Activated CD4-positive, alpha-beta T cell treated with anti-CD3 and anti-CD28 coated beads, Interleukin-2, amount 10 ng/mL, durations not matched to agents 24 days and 14 days (primary cell): ENCODE measurements around the gene HP1BP3. TPM values are rescaled to one million over a fixed set of nuclear protein-coding genes. Genes with fewer than 3 reads are reported as not detected.

Source experiments
- DNase-seq: peaks from one replicate; pipeline ENCODE4 v3.0.0; 2022
- H3K27ac Mint-ChIP-seq: one replicate; pipeline ENCODE4 v1.8.0; 2022; ENCODE audit warnings: mild to moderate bottlenecking, mixed read lengths
- H3K27me3 Mint-ChIP-seq: one replicate; pipeline ENCODE4 v1.8.0; 2022; ENCODE audit warnings: mixed read lengths
- H3K36me3 Mint-ChIP-seq: one replicate; pipeline ENCODE4 v1.8.0; 2022; ENCODE audit warnings: low read depth, mild to moderate bottlenecking, mixed read lengths
- H3K4me1 Mint-ChIP-seq: one replicate; pipeline ENCODE4 v1.8.0; 2021; ENCODE audit warnings: mixed read lengths
- H3K4me3 Mint-ChIP-seq: one replicate; pipeline ENCODE4 v1.8.0; 2022; ENCODE audit warnings: mild to moderate bottlenecking, moderate library complexity, mixed read lengths
- H3K9me3 Mint-ChIP-seq: one replicate; pipeline ENCODE4 v1.8.0; 2021; ENCODE audit warnings: mixed read lengths
- intact Hi-C: fragments of 100-400 bp; cut with micrococcal nuclease; formaldehyde crosslinking; loops from one replicate; pipeline ENCODE4 v1.15.1; 2023
- total RNA-seq: library from RNA; stranded (reverse); gene quantifications from 2 replicates; pipeline ENCODE4 v1.2.3, GENCODE V29; 2022

HP1BP3 gene, protein sequence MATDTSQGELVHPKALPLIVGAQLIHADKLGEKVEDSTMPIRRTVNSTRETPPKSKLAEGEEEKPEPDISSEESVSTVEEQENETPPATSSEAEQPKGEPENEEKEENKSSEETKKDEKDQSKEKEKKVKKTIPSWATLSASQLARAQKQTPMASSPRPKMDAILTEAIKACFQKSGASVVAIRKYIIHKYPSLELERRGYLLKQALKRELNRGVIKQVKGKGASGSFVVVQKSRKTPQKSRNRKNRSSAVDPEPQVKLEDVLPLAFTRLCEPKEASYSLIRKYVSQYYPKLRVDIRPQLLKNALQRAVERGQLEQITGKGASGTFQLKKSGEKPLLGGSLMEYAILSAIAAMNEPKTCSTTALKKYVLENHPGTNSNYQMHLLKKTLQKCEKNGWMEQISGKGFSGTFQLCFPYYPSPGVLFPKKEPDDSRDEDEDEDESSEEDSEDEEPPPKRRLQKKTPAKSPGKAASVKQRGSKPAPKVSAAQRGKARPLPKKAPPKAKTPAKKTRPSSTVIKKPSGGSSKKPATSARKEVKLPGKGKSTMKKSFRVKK
- total RNA-seq, result 231 and 239 TPM in 2 replicates

GRCh38 chr1:20787029-20787839, at the start of gene HP1BP3:
Gene HP1BP3, minus strand, starts transcription at chr1:20787307. Its CDS starts 6,867 bp downstream, at chr1:20780440.
- H3K4me1 Mint-ChIP-seq, result peaks cover 24% of the 10 kb centered on the region
- H3K36me3 Mint-ChIP-seq, result peaks cover 4% of the 10 kb centered on the region
- H3K27ac Mint-ChIP-seq, result peak within 1 kb of the TSS; percentile 98
- peaks cover 6% of the 10 kb centered on the region for H3K27me3 Mint-ChIP-seq
- peak within 1 kb of the TSS; percentile 93 for H3K4me3 Mint-ChIP-seq
- peak; percentile 96 for DNase-seq
- intact Hi-C loops, result loop anchor here (2.0 to 10.0 kb wide), 6 partner anchors 54 to 558 kb away; partner anchors contain the start of genes EIF4G3 and SH2D5
- no peaks in the 10 kb centered on the region for H3K9me3 Mint-ChIP-seq

DNA sequence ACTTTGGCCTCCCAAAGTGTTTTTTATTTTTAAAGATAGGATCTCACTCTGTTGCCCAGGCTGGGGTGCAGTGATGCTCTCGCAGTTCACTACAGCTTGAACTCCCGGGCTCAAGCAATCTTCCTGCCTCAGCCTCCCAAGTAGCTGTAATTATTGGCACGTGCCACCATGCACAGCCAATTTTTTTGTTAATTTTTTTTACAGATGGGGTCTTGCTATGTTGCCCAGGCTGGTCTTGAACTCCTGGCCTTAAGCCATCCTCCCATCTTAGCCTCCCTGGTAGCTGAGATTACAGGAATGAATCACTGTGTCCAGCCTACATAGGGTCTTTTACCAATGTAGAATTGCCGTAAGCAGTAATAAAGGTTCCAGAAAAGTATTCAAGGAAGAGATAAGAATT, 49.1 kb upstream of the HP1BP3 start:
- no peaks in the 10 kb centered on the region for H3K9me3 Mint-ChIP-seq
- no peak overlapping the region for H3K27ac Mint-ChIP-seq
- DNase-seq, result no peak
- no peaks in the 10 kb centered on the region for H3K27me3 Mint-ChIP-seq
- H3K36me3 Mint-ChIP-seq, result peaks cover 16% of the 10 kb centered on the region
- H3K4me3 Mint-ChIP-seq, result no peak overlapping the region
- H3K4me1 Mint-ChIP-seq, result no peaks in the 10 kb centered on the region
- intact Hi-C loops, result no loop called here

- H3K27ac Mint-ChIP-seq, result no peak overlapping the region
- H3K27me3 Mint-ChIP-seq, result no peaks in the 10 kb centered on the region
- DNase-seq, result no peak
- intact Hi-C loops, result no loop called here
- H3K4me1 Mint-ChIP-seq, result no peaks in the 10 kb centered on the region
- H3K4me3 Mint-ChIP-seq, result no peak overlapping the region
- H3K36me3 Mint-ChIP-seq, result peaks cover 14% of the 10 kb centered on the region
- H3K9me3 Mint-ChIP-seq, result no peaks in the 10 kb centered on the region
Observed at GRCh38 chr1:20834780-20835179, 47.7 kb upstream of the HP1BP3 start.

DNA sequence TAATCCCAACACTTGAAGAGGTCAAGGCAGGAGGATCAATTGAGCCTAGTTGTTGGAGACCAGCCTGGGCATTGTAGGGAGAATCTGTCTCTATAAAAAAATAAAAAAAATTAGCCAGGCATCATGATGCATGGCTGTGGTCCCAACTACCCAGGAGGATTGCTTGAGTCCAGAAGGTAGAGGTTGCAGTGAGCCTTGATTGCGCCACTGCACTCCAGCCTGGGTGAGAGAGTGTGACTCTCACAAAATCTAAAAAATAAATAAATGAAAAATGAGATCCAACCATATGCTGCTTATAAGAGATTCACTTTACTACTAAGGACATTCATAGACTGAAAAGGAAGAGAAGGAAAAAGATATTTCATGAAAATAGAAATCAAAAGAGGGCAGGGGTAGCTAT, 47.1 kb upstream of the HP1BP3 start:
- Mint-ChIP-seq H3K36me3 (peaks cover 14% of the 10 kb centered on the region), H3K4me3 (no peak overlapping the region), H3K9me3 (no peaks in the 10 kb centered on the region), H3K4me1 (no peaks in the 10 kb centered on the region), H3K27me3 (no peaks in the 10 kb centered on the region), H3K27ac (no peak overlapping the region)
- no peak for DNase-seq
- intact Hi-C loops, result no loop called here

DNA sequence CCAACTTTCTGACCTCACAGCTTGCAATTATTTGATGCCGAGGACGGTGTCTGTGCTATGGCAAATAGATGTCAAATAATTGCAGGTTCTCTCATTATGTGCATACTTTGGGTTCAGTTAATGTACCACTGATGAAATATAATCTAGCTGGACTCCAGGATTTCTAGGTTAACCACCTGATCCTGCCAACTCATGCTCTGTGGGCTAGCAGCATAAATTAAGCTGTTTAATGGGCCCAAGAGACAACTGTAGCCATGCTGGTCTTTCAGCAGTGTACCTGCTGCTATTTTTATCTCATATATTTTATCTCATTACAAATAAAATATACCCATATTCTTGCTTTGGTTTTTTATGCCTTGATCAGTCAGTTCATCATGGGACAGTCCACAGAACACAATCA, 43.3 kb upstream of the HP1BP3 start:
- no peak for DNase-seq
- Mint-ChIP-seq H3K27me3 (no peaks in the 10 kb centered on the region), H3K9me3 (no peaks in the 10 kb centered on the region), H3K27ac (no peak overlapping the region), H3K4me3 (no peak overlapping the region), H3K4me1 (no peaks in the 10 kb centered on the region), H3K36me3 (peaks cover 25% of the 10 kb centered on the region)
- intact Hi-C loops, result no loop called here

DNA sequence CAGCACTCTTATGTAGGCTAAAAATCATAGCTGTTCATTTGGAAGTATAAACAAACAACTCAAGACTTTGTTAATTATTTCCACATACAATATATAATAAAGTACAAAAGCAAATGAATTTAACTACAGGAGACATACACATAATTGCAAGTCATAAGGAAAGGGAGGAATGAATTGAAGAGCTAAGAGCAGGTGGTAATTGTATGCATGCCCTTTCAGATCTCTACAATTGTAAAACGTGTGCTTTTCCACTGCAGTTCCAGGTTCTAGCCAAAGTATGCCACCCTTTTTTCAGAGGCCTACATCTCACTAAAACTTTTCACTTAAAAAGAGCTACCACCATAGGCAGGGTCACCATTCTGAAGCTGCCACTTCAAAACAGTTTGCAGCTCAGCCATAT, 42.8 kb upstream of the HP1BP3 start:
- intact Hi-C loops, result no loop called here
- no peak for DNase-seq
- Mint-ChIP-seq H3K4me1 (no peaks in the 10 kb centered on the region), H3K27me3 (no peaks in the 10 kb centered on the region), H3K4me3 (no peak overlapping the region), H3K27ac (no peak overlapping the region), H3K9me3 (no peaks in the 10 kb centered on the region), H3K36me3 (peaks cover 22% of the 10 kb centered on the region)

DNA sequence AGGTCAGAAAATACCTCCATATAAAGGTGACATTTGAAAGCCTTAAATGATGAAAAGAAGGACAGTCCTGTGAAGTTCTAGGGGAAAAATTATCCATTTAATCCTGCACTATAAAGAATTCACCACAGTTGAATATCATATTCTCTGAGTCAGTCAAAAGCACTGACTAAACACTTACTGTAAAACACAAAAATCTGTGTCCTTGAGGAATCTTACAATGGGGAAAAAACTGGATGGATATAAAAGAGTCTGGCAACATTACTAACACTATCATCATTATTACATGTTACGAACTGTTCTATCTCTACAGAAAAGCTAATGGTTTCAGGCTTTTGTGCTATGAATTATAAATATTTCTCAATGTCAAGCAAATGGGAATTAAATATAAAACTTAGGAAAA, 42.4 kb upstream of the HP1BP3 start:
- H3K27me3 Mint-ChIP-seq, result no peaks in the 10 kb centered on the region
- peaks cover 18% of the 10 kb centered on the region for H3K36me3 Mint-ChIP-seq
- intact Hi-C loops, result no loop called here
- H3K4me3 Mint-ChIP-seq, result no peak overlapping the region
- no peaks in the 10 kb centered on the region for H3K9me3 Mint-ChIP-seq
- no peak for DNase-seq
- no peak overlapping the region for H3K27ac Mint-ChIP-seq
- H3K4me1 Mint-ChIP-seq, result no peaks in the 10 kb centered on the region

DNA sequence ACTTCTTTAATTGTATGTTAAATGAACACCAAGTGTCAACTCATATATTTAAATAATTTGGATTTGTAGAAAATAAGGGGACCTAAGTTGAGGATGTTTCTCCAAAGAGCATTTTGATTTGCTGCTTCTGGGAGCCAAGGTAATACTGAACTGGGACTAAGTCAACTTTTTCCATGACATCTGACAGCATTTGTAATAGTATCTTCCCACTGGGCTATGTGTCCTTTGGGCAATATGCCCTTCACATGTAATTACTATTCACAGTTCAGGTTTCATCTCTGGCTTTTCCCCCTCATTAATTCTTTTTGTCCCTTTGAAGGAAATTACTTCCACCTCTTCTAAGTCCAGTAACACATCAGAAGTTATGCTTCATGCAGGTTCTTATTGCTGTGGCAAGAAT, 36.7 kb upstream of the HP1BP3 start:
- Mint-ChIP-seq H3K27me3 (no peaks in the 10 kb centered on the region), H3K4me3 (no peak overlapping the region), H3K9me3 (no peaks in the 10 kb centered on the region), H3K27ac (no peak overlapping the region), H3K4me1 (no peaks in the 10 kb centered on the region), H3K36me3 (peaks cover 21% of the 10 kb centered on the region)
- intact Hi-C loops, result no loop called here
- no peak for DNase-seq

DNA sequence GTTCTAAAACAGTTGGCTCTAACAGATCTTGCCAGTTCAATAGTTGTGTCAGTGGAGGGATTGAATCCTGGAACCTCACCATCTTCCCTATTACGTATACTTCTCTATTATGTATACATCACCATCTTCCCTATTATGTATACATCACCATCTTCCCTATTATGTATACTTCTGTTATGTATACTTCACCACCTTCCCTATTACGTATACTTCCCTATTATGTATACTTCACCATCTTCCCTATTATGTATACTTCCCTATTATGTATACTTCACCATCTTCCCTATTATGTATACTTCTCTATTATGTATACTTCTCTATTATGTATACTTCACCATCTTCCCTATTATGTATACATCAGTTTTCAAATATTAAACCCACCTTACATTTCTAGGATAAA, 34.4 kb upstream of the HP1BP3 start:
- no peaks in the 10 kb centered on the region for H3K27me3 Mint-ChIP-seq
- no peak for DNase-seq
- no peak overlapping the region for H3K27ac Mint-ChIP-seq
- no peaks in the 10 kb centered on the region for H3K4me1 Mint-ChIP-seq
- peaks cover 13% of the 10 kb centered on the region for H3K36me3 Mint-ChIP-seq
- no peak overlapping the region for H3K4me3 Mint-ChIP-seq
- H3K9me3 Mint-ChIP-seq, result no peaks in the 10 kb centered on the region
- intact Hi-C loops, result no loop called here

DNA sequence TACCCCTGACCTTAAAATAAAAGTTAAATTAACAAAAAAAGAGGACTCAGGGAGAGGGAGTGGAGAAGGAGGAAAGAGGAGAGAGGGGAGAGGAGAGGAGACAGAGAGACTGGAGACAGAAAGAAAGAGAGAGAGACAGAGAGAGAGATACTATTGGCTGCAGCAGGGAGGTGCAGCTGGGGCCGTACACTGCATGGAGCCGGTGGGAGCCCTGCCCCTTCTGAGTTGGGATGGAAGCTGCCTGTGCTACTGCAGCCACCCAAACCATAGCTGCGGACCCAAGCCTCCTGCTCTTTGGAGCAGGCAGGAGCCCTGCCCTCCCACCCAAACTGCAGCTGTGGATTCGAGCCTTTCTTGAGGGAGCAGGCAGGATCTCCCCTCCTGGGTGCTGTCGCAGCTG, 32.7 kb upstream of the HP1BP3 start:
- no peak for DNase-seq
- no peaks in the 10 kb centered on the region for H3K9me3 Mint-ChIP-seq
- H3K27ac Mint-ChIP-seq, result no peak overlapping the region
- H3K4me3 Mint-ChIP-seq, result no peak overlapping the region
- intact Hi-C loops, result no loop called here
- no peaks in the 10 kb centered on the region for H3K27me3 Mint-ChIP-seq
- peaks cover 11% of the 10 kb centered on the region for H3K36me3 Mint-ChIP-seq
- no peaks in the 10 kb centered on the region for H3K4me1 Mint-ChIP-seq

- no peak overlapping the region for H3K4me3 Mint-ChIP-seq
- intact Hi-C loops, result no loop called here
- no peak for DNase-seq
- H3K27me3 Mint-ChIP-seq, result no peaks in the 10 kb centered on the region
- H3K4me1 Mint-ChIP-seq, result no peaks in the 10 kb centered on the region
- no peaks in the 10 kb centered on the region for H3K9me3 Mint-ChIP-seq
- no peak overlapping the region for H3K27ac Mint-ChIP-seq
- peaks cover 4% of the 10 kb centered on the region for H3K36me3 Mint-ChIP-seq
Observed at GRCh38 chr1:20814534-20814871, 27.4 kb upstream of the HP1BP3 start.

- Mint-ChIP-seq H3K36me3 (peaks cover 9% of the 10 kb centered on the region), H3K27ac (no peak overlapping the region), H3K4me3 (no peak overlapping the region), H3K27me3 (no peaks in the 10 kb centered on the region), H3K4me1 (no peaks in the 10 kb centered on the region), H3K9me3 (no peaks in the 10 kb centered on the region)
- intact Hi-C loops, result no loop called here
- DNase-seq, result no peak
Observed at GRCh38 chr1:20811916-20812315, 24.8 kb upstream of the HP1BP3 start.

GRCh38 chr1:20793236-20793635, 6.1 kb upstream of the HP1BP3 start:
- Mint-ChIP-seq H3K27ac (no peak overlapping the region), H3K36me3 (no peaks in the 10 kb centered on the region), H3K4me1 (peaks cover 2% of the 10 kb centered on the region), H3K9me3 (no peaks in the 10 kb centered on the region), H3K27me3 (peaks cover 4% of the 10 kb centered on the region), H3K4me3 (no peak overlapping the region)
- DNase-seq, result no peak
- intact Hi-C loops, result no loop called here

- Mint-ChIP-seq H3K27ac (no peak overlapping the region), H3K4me1 (peaks cover 11% of the 10 kb centered on the region), H3K36me3 (no peaks in the 10 kb centered on the region), H3K4me3 (no peak overlapping the region), H3K27me3 (peaks cover 4% of the 10 kb centered on the region), H3K9me3 (no peaks in the 10 kb centered on the region)
- intact Hi-C loops, result no loop called here
- DNase-seq, result no peak
Observed at GRCh38 chr1:20792196-20792595, 5.1 kb upstream of the HP1BP3 start.
